ENCODE results near the gene SPATA2L.
"Not testable (repeated sequence)": the region's sequence is repeated elsewhere in the genome, so short reads cannot be mapped to it uniquely, and the experiment has no call there.

Gene SPATA2L

GRCh38 chr16:89706518-89707260 lies 5.2 kb upstream of the SPATA2L start:
- FAIRE-seq = no peak

- no peak for FAIRE-seq
These were observed 3.5 kb upstream of the SPATA2L start for GRCh38 chr16:89705006-89705405.

GRCh38 chr16:89704281-89704680 lies 2.8 kb upstream of the SPATA2L start:
- FAIRE-seq = no peak

- FAIRE-seq = no peak
These were observed 668 bp downstream of the SPATA2L start for GRCh38 chr16:89700649-89701424.

- peak; percentile 81 for FAIRE-seq
These were observed 1.3 kb downstream of the SPATA2L start for GRCh38 chr16:89700100-89700648.

GRCh38 chr16:89699629-89700099 lies 1.8 kb downstream of the SPATA2L start:
- FAIRE-seq = not testable (repeated sequence)

GRCh38 chr16:89698717-89699116 lies 2.8 kb downstream of the SPATA2L start:
- FAIRE-seq = not testable (repeated sequence)

GRCh38 chr16:89697616-89698331 lies 3.7 kb downstream of the SPATA2L start:
- no peak for FAIRE-seq

- no peak for FAIRE-seq
These were observed 4.3 kb downstream of the SPATA2L start for GRCh38 chr16:89697161-89697615.

GRCh38 chr16:89696670-89697128 lies 4.8 kb downstream of the SPATA2L start:
- no peak for FAIRE-seq

- FAIRE-seq = no peak
These were observed 5.4 kb downstream of the SPATA2L start for GRCh38 chr16:89695875-89696669.

- FAIRE-seq = no peak
These were observed 6.2 kb downstream of the SPATA2L start for GRCh38 chr16:89695086-89695874.

GRCh38 chr16:89694784-89695085 lies 6.8 kb downstream of the SPATA2L start:
- FAIRE-seq = not testable (repeated sequence)

GRCh38 chr16:89693931-89694783 lies 7.3 kb downstream of the SPATA2L start:
- no peak for FAIRE-seq

- no peak for FAIRE-seq
These were observed 8.2 kb downstream of the SPATA2L start for GRCh38 chr16:89693289-89693731.

GRCh38 chr16:89691986-89692569 lies 9.4 kb downstream of the SPATA2L start:
- no peak for FAIRE-seq

GRCh38 chr16:89691231-89691985 lies 10.1 kb downstream of the SPATA2L start:
- FAIRE-seq = no peak

GRCh38 chr16:89690392-89690901 lies 11.1 kb downstream of the SPATA2L start:
- no peak for FAIRE-seq

GRCh38 chr16:89689621-89690020 lies 11.9 kb downstream of the SPATA2L start:
- not testable (repeated sequence) for FAIRE-seq

Data from TTC549 (cell line).